Neural progenitor cell (in vitro differentiated cells): ENCODE data around the gene TSSK3. TPM values are rescaled to one million over a fixed set of nuclear protein-coding genes. Genes with fewer than 3 reads are reported as not detected.
A peak's percentile ranks its signal among the peaks of the same experiment; 100 is the strongest.

ENCODE experiments used
- DNase-seq: peaks from one replicate; pipeline ENCODE4 v3.0.0-alpha.2; 2016; ENCODE audit warnings: low spot score
- H2AFZ ChIP-seq: fragments of 200-600 bp; sonication (generic); replicated peaks from 2 replicates; pipeline ENCODE4 v1.6.1; 2016; ENCODE audit warnings: antibody characterized with exemption
- H3F3A ChIP-seq: fragments of 200-600 bp; sonication (generic); 2 replicates; pipeline ENCODE4 v1.6.1; 2016; ENCODE audit warnings: antibody characterized with exemption, low read depth
- H3K27ac ChIP-seq: fragments of 200-600 bp; sonication (generic); 2 replicates; pipeline ENCODE4 v1.5.1; 2016; ENCODE audit warnings: mild to moderate bottlenecking
- H3K27me3 ChIP-seq: fragments of 200-600 bp; sonication (generic); 2 replicates; pipeline ENCODE4 v1.6.1; 2016; ENCODE audit warnings: mild to moderate bottlenecking, moderate library complexity
- H3K36me3 ChIP-seq: fragments of 200-600 bp; sonication (generic); 2 replicates; pipeline ENCODE4 v1.5.1; 2016
- H3K4me1 ChIP-seq: fragments of 200-600 bp; sonication (generic); 2 replicates; pipeline ENCODE4 v1.6.1; 2016; ENCODE audit warnings: mixed run types
- H3K4me2 ChIP-seq: fragments of 200-600 bp; sonication (generic); 2 replicates; pipeline ENCODE4 v1.6.1; 2016
- H3K4me3 ChIP-seq: fragments of 200-600 bp; sonication (generic); 2 replicates; pipeline ENCODE4 v1.5.1; 2016
- H3K79me2 ChIP-seq: fragments of 200-600 bp; sonication (generic); 2 replicates; pipeline ENCODE4 v1.6.1; 2016; ENCODE audit warnings: low read depth
- H3K9ac ChIP-seq: fragments of 200-600 bp; sonication (generic); 2 replicates; pipeline ENCODE4 v1.6.1; 2016
- H3K9me3 ChIP-seq: fragments of 200-600 bp; sonication (generic); 2 replicates; pipeline ENCODE4 v1.5.1; 2016; ENCODE audit warnings: low read depth
- H4K20me1 ChIP-seq: fragments of 200-600 bp; sonication (generic); 2 replicates; pipeline ENCODE4 v1.6.1; 2016; ENCODE audit warnings: low read depth
- H3K27ac Mint-ChIP-seq: 3 replicates; pipeline ENCODE4 v1.8.0; 2021; ENCODE audit warnings: mixed read lengths
- H3K27me3 Mint-ChIP-seq: 2 replicates; pipeline ENCODE4 v1.8.0; 2022; ENCODE audit warnings: low read depth, mild to moderate bottlenecking, inconsistent platforms, moderate library complexity, mixed read lengths; ENCODE audit not compliant: insufficient read depth
- H3K36me3 Mint-ChIP-seq: 3 replicates; pipeline ENCODE4 v1.8.0; 2021; ENCODE audit warnings: mixed read lengths
- H3K4me1 Mint-ChIP-seq: 3 replicates; pipeline ENCODE4 v1.8.0; 2021; ENCODE audit warnings: mixed read lengths
- H3K4me3 Mint-ChIP-seq: 3 replicates; pipeline ENCODE4 v1.8.0; 2021; ENCODE audit warnings: mild to moderate bottlenecking, moderate library complexity, mixed read lengths
- H3K9me3 Mint-ChIP-seq: 3 replicates; pipeline ENCODE4 v1.8.0; 2020; ENCODE audit warnings: mixed read lengths
- CTCF ChIP-seq: fragments of 200-600 bp; sonication (generic); IDR thresholded peaks from 2 replicates; pipeline ENCODE4 v1.5.1; 2017; ENCODE audit warnings: antibody characterized with exemption, mild to moderate bottlenecking
- EZH2 ChIP-seq: fragments of 200-600 bp; sonication (generic); IDR thresholded peaks from 2 replicates; pipeline ENCODE4 v1.6.1; 2017; ENCODE audit warnings: antibody characterized with exemption, mild to moderate bottlenecking, moderate library complexity
- EZH2phosphoT487 ChIP-seq: fragments of 200-600 bp; sonication (generic); IDR thresholded peaks from 2 replicates; pipeline ENCODE4 v1.6.1; 2017; ENCODE audit warnings: antibody characterized with exemption
- total RNA-seq: library from RNA; depleted of rRNA; stranded (reverse); fragments of >200 nt; gene quantifications from 2 replicates; pipeline ENCODE4 v1.2.3, GENCODE V29; 2015; ENCODE audit warnings: low replicate concordance

TSSK3 gene
- total RNA-seq, 1 donor from 2014 or later = not detected

- Histone ChIP-seq H3F3A (peaks cover 12% of the 10 kb centered on the region), H3K36me3 (no peaks in the 10 kb centered on the region), H3K27ac (no peak overlapping the region), H3K4me1 (peaks cover 4% of the 10 kb centered on the region), H2AFZ (no peak overlapping the region), H3K9ac (no peak overlapping the region), H3K27me3 (peaks cover 30% of the 10 kb centered on the region), H3K4me2 (peak overlapping the region; percentile 70), H3K9me3 (no peaks in the 10 kb centered on the region), H4K20me1 (peaks cover 6% of the 10 kb centered on the region), H3K4me3 (peak overlapping the region; percentile 37), H3K79me2 (no peaks in the 10 kb centered on the region)
- H3K9me3 Mint-ChIP-seq = no peaks in the 10 kb centered on the region
- H3K27me3 Mint-ChIP-seq = peaks cover 16% of the 10 kb centered on the region
- peaks cover 17% of the 10 kb centered on the region for H3K36me3 Mint-ChIP-seq
- TF ChIP-seq EZH2 (no peak), EZH2phosphoT487 (no peak), CTCF (no peak)
- no peak overlapping the region for H3K27ac Mint-ChIP-seq
- H3K4me1 Mint-ChIP-seq = peaks cover 23% of the 10 kb centered on the region
- no peak overlapping the region for H3K4me3 Mint-ChIP-seq
- DNase-seq = no peak
These were observed 1.0 kb upstream of the TSSK3 start for GRCh38 chr1:32361308-32361673.

- Histone ChIP-seq H3K4me1 (peaks cover 4% of the 10 kb centered on the region), H3K9ac (no peak overlapping the region), H3K4me3 (peak overlapping the region; percentile 37), H4K20me1 (peaks cover 6% of the 10 kb centered on the region), H3K36me3 (no peaks in the 10 kb centered on the region), H3F3A (peaks cover 12% of the 10 kb centered on the region), H3K4me2 (peak overlapping the region; percentile 70), H3K79me2 (no peaks in the 10 kb centered on the region), H2AFZ (peak overlapping the region; percentile 51), H3K27me3 (peaks cover 30% of the 10 kb centered on the region), H3K9me3 (no peaks in the 10 kb centered on the region), H3K27ac (no peak overlapping the region)
- no peak overlapping the region for H3K27ac Mint-ChIP-seq
- DNase-seq = peak; percentile 74
- no peak overlapping the region for H3K4me3 Mint-ChIP-seq
- H3K9me3 Mint-ChIP-seq = no peaks in the 10 kb centered on the region
- TF ChIP-seq CTCF = peak; percentile 48
- TF ChIP-seq EZH2 = no peak
- no peak for TF ChIP-seq EZH2phosphoT487
- peaks cover 17% of the 10 kb centered on the region for H3K36me3 Mint-ChIP-seq
- peaks cover 16% of the 10 kb centered on the region for H3K27me3 Mint-ChIP-seq
- H3K4me1 Mint-ChIP-seq = peaks cover 23% of the 10 kb centered on the region
These were observed 465 bp upstream of the TSSK3 start for GRCh38 chr1:32361674-32362473.

GRCh38 chr1:32363713-32364112 lies 1.4 kb downstream of the TSSK3 start:
- peaks cover 12% of the 10 kb centered on the region for H3F3A ChIP-seq
- H3K36me3 ChIP-seq = no peaks in the 10 kb centered on the region
- peaks cover 30% of the 10 kb centered on the region for H3K27me3 ChIP-seq
- H3K4me2 ChIP-seq = no peak overlapping the region
- peaks cover 17% of the 10 kb centered on the region for H3K36me3 Mint-ChIP-seq
- H3K4me3 Mint-ChIP-seq = no peak overlapping the region
- DNase-seq = no peak
- peaks cover 16% of the 10 kb centered on the region for H3K27me3 Mint-ChIP-seq
- peaks cover 18% of the 10 kb centered on the region for H3K4me1 Mint-ChIP-seq
- TF ChIP-seq EZH2 = no peak
- TF ChIP-seq CTCF = no peak
- no peak for TF ChIP-seq EZH2phosphoT487
- no peak overlapping the region for H3K9ac ChIP-seq
- H3K4me3 ChIP-seq = no peak overlapping the region
- peaks cover 6% of the 10 kb centered on the region for H4K20me1 ChIP-seq
- H3K4me1 ChIP-seq = peaks cover 4% of the 10 kb centered on the region
- H2AFZ ChIP-seq = no peak overlapping the region
- no peaks in the 10 kb centered on the region for H3K79me2 ChIP-seq
- H3K27ac ChIP-seq = no peak overlapping the region
- no peak overlapping the region for H3K27ac Mint-ChIP-seq
- H3K9me3 ChIP-seq = no peaks in the 10 kb centered on the region
- no peaks in the 10 kb centered on the region for H3K9me3 Mint-ChIP-seq
